HG03521 (cell line): ENCODE data around the gene ABCG4.
"Not testable (repeated sequence)": the region's sequence is repeated elsewhere in the genome, so short reads cannot be mapped to it uniquely, and the experiment has no call there.

Source experiments
- ATAC-seq: cut with Tn5 transposase; IDR thresholded peaks from one replicate; pipeline ENCODE4 v1.9.1; 2021; ENCODE audit warnings: mild to moderate bottlenecking, moderate library complexity; ENCODE audit not compliant: unreplicated experiment

The ABCG4 gene

DNA sequence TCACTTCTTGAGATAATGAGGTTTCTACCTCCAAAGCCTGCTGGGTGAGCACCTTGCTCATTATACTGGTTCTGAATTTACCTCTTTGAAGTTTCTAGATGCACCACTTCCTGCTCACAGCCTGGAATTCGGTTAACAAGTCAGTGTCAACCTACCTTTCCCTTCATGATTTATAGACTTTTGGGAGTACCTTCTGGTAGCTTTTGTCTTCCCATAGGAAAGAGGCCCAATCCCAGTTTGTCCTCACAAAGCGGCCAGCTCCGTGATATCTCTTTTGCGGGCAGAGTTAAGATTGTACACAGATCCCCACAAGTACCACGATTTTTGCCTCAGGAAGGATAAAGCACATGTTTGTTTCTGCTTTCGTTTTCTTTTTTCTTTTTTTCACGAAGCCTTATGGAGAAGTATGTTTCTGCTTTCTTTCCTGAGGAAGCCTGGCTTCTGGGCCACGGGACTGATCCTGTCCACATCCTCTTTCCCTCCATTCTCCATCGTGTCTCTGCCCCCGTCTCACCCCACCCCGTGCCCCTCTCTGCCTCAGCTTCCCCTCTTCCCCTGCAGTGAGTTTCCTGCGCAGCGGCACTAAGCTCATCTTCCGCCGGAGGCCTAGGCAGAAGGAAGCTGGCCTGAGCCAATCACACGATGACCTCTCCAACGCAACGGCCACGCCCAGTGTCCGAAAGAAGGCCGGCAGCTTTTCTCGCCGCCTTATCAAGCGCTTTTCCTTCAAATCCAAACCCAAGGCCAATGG, 33.2 kb upstream of the ABCG4 start:
- ATAC-seq: no peak

DNA sequence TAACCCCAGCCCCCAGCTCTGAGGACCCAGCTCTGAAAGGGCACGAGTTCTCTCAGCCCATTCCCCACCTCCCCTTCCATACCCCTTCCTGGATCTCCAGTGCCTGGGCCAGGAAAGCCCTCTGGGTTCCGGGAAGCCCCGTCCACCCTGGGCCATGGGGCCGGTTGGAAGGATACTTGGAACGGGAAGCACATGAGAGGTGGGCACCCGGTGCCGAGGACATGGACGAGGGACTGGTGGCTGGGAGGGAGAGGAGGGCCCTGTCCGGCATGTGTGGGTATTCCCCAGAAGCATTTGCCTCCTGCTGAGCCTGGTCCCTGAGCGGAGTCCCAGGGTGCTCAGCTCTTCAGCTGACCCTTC, 32.6 kb upstream of the ABCG4 start:
- no peak for ATAC-seq

DNA sequence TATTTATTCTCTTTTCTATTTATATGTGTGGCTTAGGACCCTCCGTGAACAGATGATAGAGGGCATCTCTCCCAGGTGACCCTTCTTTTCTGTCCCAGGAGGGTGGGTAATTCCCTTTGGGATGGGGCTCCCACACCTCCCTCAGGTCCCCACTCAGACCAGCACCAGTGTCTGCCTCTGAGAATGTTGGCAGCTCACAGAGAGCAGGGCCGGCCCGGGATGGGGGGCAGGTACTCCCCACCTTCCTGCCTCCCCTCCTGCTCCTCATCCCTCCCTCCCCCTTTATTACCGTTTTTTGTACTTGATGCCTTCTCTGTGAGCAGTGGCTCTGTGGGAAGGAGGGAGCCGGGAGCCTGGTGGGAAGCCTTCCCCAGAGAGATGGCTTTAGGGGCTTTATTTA, 32.3 kb upstream of the ABCG4 start:
- ATAC-seq: no peak

DNA sequence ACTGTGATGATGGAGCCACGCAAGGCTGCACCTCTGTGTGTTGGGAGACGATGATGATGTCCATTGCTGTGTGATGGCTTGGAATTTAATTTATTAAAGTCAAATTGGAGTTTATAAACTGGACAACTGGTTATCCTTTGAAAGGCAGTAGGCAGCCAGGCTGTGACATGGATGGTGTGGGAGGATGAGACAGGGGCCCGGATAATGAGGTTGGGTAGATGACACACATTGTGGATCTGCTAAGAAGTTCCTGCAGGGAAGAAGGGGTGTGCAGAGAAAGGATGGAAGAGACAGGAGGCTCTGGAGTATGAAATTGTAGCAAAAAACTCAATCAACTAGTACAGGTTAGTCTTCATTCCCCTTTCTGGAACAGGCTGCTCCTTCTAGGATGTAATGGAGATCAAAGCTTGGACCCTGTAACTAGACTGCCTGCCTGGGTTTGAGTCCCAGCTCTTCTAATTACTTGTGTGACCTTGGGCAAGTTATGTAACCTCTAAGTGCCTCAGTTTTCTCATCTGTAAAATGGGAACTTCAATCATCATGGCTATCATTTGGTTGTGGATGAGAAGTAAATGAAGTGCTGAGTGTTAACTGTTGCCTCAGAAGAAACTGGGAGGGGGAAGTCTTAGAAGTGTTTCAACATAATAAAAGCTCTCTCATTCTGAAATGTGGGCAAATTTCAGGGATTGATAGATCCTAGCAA, 31.7 kb upstream of the ABCG4 start:
- ATAC-seq: no peak

DNA sequence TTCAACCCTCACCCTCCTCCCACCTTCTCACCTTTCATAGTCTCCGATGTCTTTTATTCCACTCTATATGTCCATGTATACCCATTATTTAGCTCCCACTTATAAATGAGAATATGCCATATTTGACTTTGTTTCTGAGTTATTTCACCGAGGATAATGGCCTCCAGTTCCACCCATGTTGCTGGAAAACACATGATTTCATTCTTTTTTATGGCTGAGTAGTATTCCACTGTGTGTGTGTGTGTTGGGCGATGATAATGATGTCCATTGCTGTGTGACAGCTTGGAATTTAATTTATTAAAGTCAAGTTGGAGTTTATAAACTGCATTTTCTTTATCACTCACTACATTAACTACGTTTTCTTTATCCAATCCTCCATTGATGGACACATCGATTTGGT, 30.6 kb upstream of the ABCG4 start:
- no peak for ATAC-seq

DNA sequence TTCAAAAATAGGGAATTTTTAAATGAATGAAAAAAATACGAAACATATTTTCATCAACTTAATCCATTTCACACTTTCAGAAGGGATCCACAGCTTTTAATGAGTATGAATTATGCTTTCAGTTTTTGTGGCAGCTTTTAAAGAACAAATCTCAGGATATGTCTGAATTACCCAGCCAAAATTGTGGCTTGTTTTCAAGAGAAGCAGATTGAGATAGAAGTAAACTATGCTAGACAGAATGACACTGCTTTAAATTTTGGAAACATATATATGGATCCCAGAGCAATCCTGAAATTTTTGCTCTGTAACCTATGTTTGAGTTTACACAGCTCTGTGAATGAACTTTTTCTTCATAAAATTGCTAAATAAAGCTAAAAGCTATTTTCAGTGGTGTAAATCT, 29.9 kb upstream of the ABCG4 start:
- no peak for ATAC-seq

DNA sequence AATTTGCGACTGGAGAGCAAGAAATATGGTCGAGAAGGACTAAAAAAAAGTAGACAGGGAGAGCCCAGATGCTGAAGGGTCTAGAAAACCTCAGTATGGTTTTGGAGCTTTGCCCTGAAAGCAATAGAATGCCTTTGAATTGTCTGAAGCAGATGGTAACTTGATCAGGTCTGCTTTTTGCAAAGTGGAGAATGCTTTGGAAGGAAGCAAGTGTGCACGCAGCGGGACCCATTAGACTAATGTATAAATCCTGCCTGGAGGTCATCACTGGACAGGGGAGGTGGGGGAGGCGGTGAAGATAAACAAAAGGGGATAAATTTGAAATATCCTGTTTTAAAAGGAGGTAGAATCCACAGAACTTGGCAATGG, 28.2 kb upstream of the ABCG4 start:
- ATAC-seq: no peak

DNA sequence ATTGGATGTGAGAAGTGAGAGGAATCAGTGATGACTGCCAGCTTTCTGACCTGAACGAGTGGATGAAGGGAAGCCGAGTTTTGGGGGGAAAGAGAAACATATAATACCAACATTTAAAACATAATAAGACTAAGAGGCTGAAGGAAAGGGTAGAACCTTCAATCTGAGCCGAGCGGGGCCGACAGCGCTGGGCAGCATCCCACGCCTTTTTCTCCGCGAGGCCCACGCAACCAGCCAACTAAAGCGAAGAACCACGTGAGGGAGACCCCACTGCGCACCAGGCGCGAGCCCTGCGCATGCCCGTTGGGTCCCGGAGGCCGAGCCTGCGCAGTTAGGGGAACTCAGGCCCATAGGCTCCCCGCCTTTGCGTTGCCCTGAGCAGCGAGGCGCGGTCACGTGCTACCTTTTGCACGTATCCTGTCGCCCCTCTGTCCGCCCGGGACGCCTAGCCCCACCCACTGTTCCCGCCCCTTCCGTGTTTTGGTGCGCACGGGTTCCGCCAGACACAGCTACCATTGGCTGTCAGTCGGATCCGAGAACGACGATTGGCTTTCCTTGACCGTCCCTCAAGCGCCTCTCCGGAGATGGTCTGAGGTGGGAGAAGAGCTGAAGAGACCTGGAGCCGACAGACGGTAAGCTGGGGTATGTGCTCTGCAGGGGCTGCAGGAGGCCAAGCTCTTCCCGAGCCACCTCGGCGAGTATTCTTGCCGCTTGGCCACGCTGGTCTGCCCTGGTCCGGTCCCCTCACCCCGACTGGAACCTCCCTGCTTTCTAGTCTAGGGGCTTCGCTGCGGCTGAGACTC, 27.6 kb upstream of the ABCG4 start, which contains the start of gene HINFP:
Gene HINFP, plus strand, starts transcription at position 573 of the 803 bp plus-strand sequence. CDS start 5,365 bp downstream, outside the sequence.
- ATAC-seq: peak; percentile 96

DNA sequence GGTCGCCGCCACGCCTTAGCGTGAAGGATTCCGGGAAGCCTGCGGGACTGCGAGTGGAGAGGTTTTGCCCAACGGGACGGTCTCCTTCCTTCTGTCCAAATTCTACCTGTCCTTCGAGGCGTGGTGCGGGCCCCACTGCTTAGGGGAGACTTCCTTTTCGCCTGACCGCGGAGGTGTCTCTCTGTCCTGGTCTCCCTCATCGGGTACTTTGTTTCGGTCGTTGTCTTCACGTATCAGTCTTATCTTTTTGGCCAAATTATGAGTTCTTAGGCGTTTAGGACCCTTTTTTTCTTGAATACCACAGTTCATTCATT, 27.1 kb upstream of the ABCG4 start:
- no peak for ATAC-seq

DNA sequence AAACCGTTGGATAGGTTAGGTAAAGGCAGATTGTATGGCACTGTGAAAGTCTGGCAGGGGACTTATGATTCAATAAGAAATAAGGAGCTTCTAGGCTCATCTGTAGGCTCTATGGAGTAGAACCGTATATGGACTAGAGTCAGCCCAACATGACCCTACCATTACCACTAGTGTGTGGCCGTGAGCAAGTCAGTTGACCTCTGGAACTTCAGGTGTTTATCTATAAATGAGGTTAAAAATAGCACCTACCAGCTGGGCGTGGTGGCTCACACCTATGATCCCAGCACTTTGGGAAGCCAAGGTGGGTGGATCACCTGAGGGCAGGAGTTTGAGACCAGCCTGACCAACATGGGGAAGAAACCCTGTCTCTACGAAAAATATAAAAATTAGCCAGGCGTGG, 23.0 kb upstream of the ABCG4 start:
- ATAC-seq: no peak

DNA sequence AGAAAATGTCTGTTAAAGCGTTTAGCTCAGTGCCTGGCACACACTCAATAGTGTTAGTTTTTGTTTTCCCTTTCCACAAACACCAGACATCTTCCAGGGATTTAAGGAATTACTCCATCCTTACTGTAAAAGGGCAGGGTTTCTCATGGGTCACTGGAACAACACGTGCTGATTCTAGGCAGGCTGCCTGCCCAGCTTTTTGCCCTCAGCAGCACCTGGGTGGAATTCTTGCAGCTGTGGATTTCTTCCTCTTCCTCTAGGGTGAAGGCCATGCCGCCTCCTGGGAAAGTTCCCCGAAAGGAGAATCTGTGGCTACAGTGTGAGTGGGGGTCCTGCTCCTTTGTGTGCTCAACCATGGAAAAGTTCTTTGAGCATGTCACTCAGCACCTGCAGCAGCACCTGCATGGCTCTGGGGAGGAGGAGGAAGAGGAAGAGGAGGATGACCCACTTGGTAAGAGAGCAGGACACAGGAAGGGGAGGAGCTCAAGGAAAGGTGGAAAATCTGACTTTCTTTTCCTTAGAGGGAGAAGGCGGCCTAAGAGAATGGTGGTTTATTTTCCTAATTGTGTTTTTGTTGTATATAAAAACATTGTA, 22.1 kb upstream of the ABCG4 start:
- ATAC-seq: no peak

DNA sequence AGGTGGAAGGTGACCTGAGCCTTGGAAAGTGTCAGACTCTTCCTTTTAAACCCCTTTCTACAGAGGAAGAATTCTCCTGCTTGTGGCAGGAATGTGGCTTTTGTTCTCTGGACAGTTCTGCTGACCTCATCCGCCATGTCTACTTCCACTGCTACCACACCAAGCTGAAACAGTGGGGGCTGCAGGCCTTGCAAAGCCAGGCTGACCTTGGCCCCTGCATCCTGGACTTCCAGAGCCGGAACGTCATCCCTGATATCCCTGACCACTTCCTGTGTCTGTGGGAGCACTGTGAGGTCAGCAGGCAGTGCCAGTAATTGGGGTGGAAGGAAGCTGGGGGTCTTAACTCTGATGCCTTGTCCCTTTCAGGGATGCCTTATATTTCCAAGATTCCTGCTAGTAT, 18.2 kb upstream of the ABCG4 start:
- ATAC-seq: no peak

DNA sequence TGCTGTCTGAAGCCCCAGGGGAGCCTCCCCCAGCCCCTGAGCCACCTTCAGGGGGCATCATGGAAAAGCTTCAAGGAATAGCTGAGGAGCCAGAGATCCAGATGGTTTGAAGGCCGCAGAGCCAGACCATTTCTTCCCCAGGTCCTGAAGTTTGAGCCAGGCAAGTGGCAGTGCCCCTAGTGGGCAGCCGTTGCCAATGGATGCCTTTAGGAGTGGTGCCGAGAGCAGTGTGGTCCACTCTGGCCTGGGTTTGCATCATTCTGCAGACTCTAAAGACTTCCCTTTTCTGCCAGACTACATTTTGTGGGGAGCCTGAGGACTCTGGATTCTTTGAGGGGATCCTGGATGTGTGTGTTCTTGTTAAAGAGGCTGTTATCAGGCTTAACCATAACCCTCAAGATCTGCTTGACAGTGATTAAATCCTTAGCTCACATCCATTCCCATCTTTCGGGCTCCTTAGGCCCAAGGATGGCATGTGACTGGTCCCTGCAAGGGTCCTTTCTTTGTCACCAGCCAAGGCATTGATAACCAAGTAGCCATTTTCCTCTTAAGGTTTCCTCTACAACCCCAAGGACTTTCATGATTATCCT, 14.4 kb upstream of the ABCG4 start:
- ATAC-seq: no peak

DNA sequence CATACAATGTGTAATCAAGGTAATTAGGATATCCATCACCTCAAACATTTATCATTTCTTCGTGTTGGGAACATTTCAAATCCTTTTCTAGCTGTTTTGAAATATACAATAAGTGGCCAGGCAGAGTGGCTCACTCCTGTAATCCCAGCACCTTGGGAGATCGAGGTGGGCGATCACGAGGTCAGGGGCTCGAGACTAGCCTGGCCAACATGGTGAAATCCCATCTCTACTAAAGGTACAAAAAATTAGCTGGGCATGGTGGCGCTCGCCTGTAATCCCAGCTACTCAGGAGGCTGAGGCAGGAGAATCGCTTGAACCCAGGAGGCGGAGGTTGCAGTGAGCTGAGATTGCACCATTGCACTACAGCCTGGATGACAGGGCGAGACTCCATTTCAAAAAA, 9.6 kb upstream of the ABCG4 start:
- not testable (repeated sequence) for ATAC-seq

DNA sequence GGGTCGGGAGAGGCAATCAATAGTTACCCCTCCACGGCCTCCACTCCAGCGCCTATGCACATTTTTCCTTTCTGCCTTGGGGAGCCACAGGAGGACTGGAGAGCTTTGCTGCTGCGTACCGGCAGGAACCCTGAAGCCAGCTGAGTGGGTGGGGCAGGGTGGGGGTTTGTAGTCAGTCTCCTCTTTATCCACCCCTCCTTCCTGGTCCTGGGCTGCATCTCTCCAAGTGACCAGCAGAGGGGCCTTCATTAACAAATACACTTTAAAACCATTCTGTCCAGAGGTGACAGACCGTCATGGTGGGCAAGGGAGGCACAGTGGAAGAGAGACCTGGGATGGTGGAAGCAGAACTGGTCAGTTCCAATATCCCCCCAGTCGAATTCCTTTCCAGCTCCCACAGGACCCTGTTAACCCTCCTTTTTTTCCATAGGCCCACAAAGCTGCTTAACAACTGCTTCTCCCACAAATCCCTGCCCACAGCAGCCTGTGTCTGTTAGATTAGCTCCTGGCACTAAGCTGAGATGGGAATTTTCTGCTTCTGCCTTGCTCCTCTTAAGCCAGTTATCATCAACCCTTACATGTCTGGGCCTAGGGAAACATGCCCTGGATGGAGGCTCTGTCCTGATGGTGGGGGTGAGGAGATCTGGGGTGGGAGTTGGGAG, 3.9 kb upstream of the ABCG4 start:
- ATAC-seq: no peak

DNA sequence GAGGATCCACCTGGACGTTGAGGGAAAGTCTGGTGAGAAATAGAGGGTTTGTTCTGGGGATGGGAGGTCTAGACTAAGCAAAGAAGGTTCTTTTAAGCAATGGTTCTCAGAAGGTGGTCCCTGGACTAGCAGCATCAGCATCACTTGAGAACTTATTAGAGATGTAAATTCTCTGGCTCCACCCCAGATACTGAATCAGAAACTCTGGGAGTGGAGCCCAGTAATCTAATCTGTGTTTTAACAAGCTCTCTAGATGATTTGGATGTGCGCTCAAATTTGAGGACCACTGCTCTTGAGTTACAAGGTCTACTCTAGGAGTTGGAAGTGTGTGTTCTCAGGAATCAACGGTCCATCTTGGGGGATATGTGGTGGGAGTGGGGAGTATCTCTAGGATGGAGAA, 3.3 kb upstream of the ABCG4 start:
- no peak for ATAC-seq

DNA sequence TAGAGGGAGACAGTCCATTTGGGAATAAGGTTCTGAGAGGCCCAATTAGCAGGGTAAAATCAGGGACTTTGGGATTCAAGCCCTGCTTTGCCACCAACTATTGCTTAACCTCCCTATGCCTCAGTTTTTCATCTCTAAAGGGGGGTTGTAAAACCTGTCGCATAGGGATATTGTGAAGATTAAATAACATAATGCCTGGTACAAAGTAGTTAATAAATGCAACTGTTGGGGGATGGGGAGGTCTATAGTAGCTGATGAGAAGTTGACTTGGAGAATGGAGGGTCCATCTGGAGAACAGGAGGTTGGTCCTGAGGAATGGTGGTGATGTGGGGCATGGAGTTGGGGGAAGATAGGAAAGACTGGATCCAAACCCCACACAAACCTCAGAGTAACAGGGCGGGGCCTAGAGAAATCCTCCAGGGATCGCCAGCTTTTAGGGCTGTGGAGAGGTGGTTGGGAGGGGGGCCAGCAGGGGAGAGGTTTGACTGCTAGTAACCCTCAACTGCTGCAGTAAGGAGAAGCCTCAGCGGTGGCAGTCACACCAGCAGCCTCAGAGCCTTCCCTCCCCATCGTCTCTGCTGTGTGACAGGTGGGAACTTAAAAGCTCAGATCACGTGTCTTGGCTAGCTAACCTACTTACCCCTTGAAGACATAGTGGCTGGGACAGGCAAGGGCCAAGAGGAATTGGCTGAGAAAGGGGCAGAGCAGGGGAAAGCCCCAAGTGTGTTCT, 1.1 kb upstream of the ABCG4 start:
- no peak for ATAC-seq

DNA sequence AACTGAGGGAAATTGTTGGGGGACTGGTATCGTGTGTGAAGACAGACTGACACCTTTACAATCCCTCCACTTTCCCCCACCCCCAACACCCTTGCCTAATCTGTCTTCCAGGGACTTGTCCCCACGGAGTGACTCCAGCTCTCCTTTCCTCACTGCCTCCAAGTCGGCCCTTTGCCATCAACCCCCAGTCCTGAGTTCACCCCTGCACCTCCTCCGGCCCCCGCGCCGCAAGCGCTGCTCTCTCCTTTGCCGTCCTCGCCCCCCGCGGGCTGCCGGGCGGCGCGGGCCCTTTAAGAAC, 183 bp upstream of the ABCG4 start:
- no peak for ATAC-seq

DNA sequence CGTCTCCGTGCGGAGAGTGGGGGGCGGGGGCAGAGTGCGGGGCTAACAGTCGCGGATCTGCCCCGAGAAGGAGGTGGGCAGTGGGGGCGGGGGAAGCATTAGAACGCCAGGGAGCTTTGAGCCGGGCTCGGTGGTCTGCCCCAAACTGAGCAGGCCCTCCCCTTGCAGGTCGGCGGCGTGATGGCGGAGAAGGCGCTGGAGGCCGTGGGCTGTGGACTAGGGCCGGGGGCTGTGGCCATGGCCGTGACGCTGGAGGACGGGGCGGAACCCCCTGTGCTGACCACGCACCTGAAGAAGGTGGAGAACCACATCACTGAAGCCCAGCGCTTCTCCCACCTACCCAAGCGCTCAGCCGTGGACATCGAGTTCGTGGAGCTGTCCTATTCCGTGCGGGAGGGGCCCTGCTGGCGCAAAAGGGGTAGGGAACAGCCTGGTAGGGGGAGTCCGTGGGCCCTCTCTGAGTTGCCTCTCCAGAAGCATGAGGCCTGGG, 979 bp downstream of the ABCG4 start:
- no peak for ATAC-seq

DNA sequence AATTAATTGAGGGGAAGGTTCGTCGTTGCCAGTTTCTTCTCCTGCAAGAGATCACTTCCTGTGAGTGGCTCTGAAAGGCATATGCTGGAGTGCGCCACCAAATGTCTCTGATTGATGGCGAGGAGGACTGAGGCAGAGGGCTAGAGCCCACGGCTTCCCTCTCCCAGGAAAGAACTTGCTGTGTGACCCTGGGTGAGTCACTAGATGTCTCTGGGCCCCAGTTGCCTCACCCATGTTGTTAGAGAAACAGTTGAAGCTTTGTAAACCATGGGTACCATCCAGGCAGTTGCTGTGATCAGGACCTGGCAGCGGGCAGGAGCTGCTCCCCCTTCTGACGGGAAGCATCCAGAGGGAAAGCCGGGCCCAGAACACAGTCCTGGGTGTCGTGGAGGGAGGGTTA, 3.2 kb downstream of the ABCG4 start:
- ATAC-seq: no peak
